Neural cell (in vitro differentiated cells): Measurements from ENCODE around the gene AOAH. TPM values are rescaled to one million over a fixed set of nuclear protein-coding genes. Genes with fewer than 3 reads are reported as not detected.
"Not testable (repeated sequence)": the region's sequence is repeated elsewhere in the genome, so short reads cannot be mapped to it uniquely, and the experiment has no call there.

Experiments
- H2AFZ ChIP-seq: fragments of 200-600, 300-800 bp; sonication (generic), shearing (Covaris generic); 2 replicates; pipeline ENCODE4 v1.6.0; 2014; ENCODE audit warnings: low read depth, mild to moderate bottlenecking, antibody characterized with exemption, low read length, moderate library complexity
- H3F3A ChIP-seq: fragments of 200-600 bp; shearing (Covaris generic); 2 replicates; pipeline ENCODE4 v1.6.1; 2016; ENCODE audit warnings: mild to moderate bottlenecking, moderate library complexity, mixed read lengths, antibody characterized with exemption, low read length; ENCODE audit not compliant: insufficient read depth, poor library complexity, severe bottlenecking
- H3K27ac ChIP-seq: fragments of 200-600, 300-800 bp; sonication (generic), shearing (Covaris generic); 2 replicates; pipeline ENCODE4 v1.5.1; 2014; ENCODE audit warnings: mild to moderate bottlenecking, low read length, moderate library complexity
- H3K27me3 ChIP-seq: fragments of 300-800, 200-600 bp; sonication (generic), shearing (Covaris generic); 2 replicates; pipeline ENCODE4 v1.6.0; 2014; ENCODE audit warnings: mild to moderate bottlenecking, low read depth, low read length, moderate library complexity; ENCODE audit not compliant: insufficient read depth
- H3K36me3 ChIP-seq: fragments of 300-800, 200-600 bp; sonication (generic), shearing (Covaris generic); 2 replicates; pipeline ENCODE4 v1.5.1; 2014; ENCODE audit warnings: mild to moderate bottlenecking, antibody characterized with exemption, low read length, moderate library complexity; ENCODE audit not compliant: insufficient read depth
- H3K4me2 ChIP-seq: fragments of 300-800, 200-600 bp; sonication (generic), shearing (Covaris generic); 2 replicates; pipeline ENCODE4 v1.6.0; 2014; ENCODE audit warnings: mild to moderate bottlenecking, low read length
- H3K4me3 ChIP-seq: fragments of 300-800, 200-600 bp; sonication (generic), shearing (Covaris generic); 2 replicates; pipeline ENCODE4 v1.5.1; 2014; ENCODE audit warnings: mild to moderate bottlenecking, low read length, moderate library complexity
- H3K79me2 ChIP-seq: fragments of 200-600 bp; shearing (Covaris generic); replicated peaks from 2 replicates; pipeline ENCODE4 v1.6.0; 2014; ENCODE audit warnings: mild to moderate bottlenecking, low read length, moderate library complexity; ENCODE audit not compliant: insufficient read depth
- H3K9ac ChIP-seq: fragments of 300-800, 200-600 bp; sonication (generic), shearing (Covaris generic); 2 replicates; pipeline ENCODE4 v1.6.1; 2016; ENCODE audit warnings: mild to moderate bottlenecking, low read length, mixed read lengths
- H3K9me2 ChIP-seq: fragments of 200-600 bp; shearing (Covaris generic); 2 replicates; pipeline ENCODE4 v1.6.1; 2016; ENCODE audit warnings: mild to moderate bottlenecking, low read length, mixed read lengths; ENCODE audit not compliant: insufficient read depth
- H3K9me3 ChIP-seq: fragments of 200-600, 300-800 bp; sonication (generic), shearing (Covaris generic); 2 replicates; pipeline ENCODE4 v1.6.1; 2016; ENCODE audit warnings: mild to moderate bottlenecking, mixed run types, low read length, moderate library complexity, mixed read lengths
- H4K20me1 ChIP-seq: fragments of 200-600 bp; shearing (Covaris generic); 2 replicates; pipeline ENCODE4 v1.6.1; 2016; ENCODE audit warnings: mild to moderate bottlenecking, mixed run types; ENCODE audit not compliant: insufficient read depth
- EP300 ChIP-seq: fragments of 450-650 bp; conservative IDR thresholded peaks from 2 replicates; pipeline ENCODE4 v1.6.1; 2014; ENCODE audit warnings: antibody characterized with exemption, mild to moderate bottlenecking, moderate library complexity; ENCODE audit not compliant: poor library complexity, severe bottlenecking
- EZH2 ChIP-seq: fragments of 200-600, 300-800 bp; shearing (Covaris generic), sonication (generic); IDR thresholded peaks from 2 replicates; pipeline ENCODE4 v1.6.1; 2014; ENCODE audit warnings: antibody characterized with exemption, low read length, borderline replicate concordance, mild to moderate bottlenecking; ENCODE audit not compliant: insufficient read depth, poor library complexity, severe bottlenecking
- MXI1 ChIP-seq: fragments of 450-650 bp; conservative IDR thresholded peaks from 2 replicates; pipeline ENCODE4 v1.6.1; 2014; ENCODE audit warnings: antibody characterized with exemption, mild to moderate bottlenecking; ENCODE audit not compliant: poor library complexity, severe bottlenecking
- POLR2AphosphoS5 ChIP-seq: IDR thresholded peaks from 2 replicates; pipeline ENCODE4 v1.6.1; 2012
- RAD21 ChIP-seq: fragments of 450-650 bp; conservative IDR thresholded peaks from 2 replicates; pipeline ENCODE4 v1.6.1; 2014; ENCODE audit warnings: antibody characterized with exemption, mild to moderate bottlenecking, moderate library complexity
- SMC3 ChIP-seq: fragments of 450-650 bp; conservative IDR thresholded peaks from 2 replicates; pipeline ENCODE4 v1.6.1; 2014; ENCODE audit warnings: antibody characterized with exemption, mild to moderate bottlenecking, moderate library complexity; ENCODE audit not compliant: poor library complexity
- TAF1 ChIP-seq: IDR thresholded peaks from 2 replicates; pipeline ENCODE4 v1.6.1; 2012; ENCODE audit warnings: low read depth
- polyA plus RNA-seq: library from polyadenylated mRNA; depleted of rRNA; stranded (reverse); fragments of >200 nt; gene quantifications from 2 replicates; pipeline ENCODE4 v1.2.3, GENCODE V29; 2014
- TF ChIP-seq, protein P1 (sequence below): fragments of 450-650 bp; IDR thresholded peaks from 2 replicates; pipeline ENCODE4 v1.5.1; 2014; ENCODE audit warnings: antibody characterized with exemption, mild to moderate bottlenecking, moderate library complexity; ENCODE audit not compliant: poor library complexity, severe bottlenecking
- TF ChIP-seq, protein P2 (sequence below): IDR thresholded peaks from 2 replicates; pipeline ENCODE4 v1.6.1; 2012; ENCODE audit warnings: borderline replicate concordance

The AOAH gene
- polyA plus RNA-seq, 1 donor from 2014 or later, result 4.3 TPM

DNA sequence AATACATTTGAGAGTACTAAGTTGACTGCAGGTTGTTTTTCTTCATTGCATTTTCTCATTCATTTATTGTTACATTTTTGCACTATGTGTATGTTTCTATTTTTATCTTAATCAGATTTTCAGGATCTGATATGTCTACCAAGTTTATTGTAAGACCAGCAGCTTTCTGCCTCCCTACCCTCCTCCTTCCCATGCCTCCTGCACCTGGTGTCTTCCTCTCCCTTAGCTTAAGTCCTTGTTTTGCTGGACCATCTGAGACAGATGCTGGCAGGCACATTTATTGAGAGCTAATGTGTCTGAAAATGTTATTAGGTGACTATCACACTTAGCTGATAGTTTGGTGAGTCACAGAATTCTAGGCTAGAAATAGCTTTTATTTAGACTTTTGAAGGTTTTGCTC, 255.1 kb downstream of the AOAH start:
- TF ChIP-seq TAF1 (no peak), EP300 (no peak), POLR2AphosphoS5 (no peak), MXI1 (no peak), EZH2 (no peak), SMC3 (no peak), RAD21 (no peak)
- TF ChIP-seq, protein P1, sequence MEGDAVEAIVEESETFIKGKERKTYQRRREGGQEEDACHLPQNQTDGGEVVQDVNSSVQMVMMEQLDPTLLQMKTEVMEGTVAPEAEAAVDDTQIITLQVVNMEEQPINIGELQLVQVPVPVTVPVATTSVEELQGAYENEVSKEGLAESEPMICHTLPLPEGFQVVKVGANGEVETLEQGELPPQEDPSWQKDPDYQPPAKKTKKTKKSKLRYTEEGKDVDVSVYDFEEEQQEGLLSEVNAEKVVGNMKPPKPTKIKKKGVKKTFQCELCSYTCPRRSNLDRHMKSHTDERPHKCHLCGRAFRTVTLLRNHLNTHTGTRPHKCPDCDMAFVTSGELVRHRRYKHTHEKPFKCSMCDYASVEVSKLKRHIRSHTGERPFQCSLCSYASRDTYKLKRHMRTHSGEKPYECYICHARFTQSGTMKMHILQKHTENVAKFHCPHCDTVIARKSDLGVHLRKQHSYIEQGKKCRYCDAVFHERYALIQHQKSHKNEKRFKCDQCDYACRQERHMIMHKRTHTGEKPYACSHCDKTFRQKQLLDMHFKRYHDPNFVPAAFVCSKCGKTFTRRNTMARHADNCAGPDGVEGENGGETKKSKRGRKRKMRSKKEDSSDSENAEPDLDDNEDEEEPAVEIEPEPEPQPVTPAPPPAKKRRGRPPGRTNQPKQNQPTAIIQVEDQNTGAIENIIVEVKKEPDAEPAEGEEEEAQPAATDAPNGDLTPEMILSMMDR, result no peak
- TF ChIP-seq, protein P2, sequence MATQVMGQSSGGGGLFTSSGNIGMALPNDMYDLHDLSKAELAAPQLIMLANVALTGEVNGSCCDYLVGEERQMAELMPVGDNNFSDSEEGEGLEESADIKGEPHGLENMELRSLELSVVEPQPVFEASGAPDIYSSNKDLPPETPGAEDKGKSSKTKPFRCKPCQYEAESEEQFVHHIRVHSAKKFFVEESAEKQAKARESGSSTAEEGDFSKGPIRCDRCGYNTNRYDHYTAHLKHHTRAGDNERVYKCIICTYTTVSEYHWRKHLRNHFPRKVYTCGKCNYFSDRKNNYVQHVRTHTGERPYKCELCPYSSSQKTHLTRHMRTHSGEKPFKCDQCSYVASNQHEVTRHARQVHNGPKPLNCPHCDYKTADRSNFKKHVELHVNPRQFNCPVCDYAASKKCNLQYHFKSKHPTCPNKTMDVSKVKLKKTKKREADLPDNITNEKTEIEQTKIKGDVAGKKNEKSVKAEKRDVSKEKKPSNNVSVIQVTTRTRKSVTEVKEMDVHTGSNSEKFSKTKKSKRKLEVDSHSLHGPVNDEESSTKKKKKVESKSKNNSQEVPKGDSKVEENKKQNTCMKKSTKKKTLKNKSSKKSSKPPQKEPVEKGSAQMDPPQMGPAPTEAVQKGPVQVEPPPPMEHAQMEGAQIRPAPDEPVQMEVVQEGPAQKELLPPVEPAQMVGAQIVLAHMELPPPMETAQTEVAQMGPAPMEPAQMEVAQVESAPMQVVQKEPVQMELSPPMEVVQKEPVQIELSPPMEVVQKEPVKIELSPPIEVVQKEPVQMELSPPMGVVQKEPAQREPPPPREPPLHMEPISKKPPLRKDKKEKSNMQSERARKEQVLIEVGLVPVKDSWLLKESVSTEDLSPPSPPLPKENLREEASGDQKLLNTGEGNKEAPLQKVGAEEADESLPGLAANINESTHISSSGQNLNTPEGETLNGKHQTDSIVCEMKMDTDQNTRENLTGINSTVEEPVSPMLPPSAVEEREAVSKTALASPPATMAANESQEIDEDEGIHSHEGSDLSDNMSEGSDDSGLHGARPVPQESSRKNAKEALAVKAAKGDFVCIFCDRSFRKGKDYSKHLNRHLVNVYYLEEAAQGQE, result no peak
- no peak overlapping the region for H3K4me2 ChIP-seq
- no peak overlapping the region for H2AFZ ChIP-seq
- no peaks in the 10 kb centered on the region for H3K9me3 ChIP-seq
- no peak overlapping the region for H3K9ac ChIP-seq
- no peak overlapping the region for H3K4me3 ChIP-seq
- H3K79me2 ChIP-seq, result no peaks in the 10 kb centered on the region
- H4K20me1 ChIP-seq, result no peaks in the 10 kb centered on the region
- H3K27me3 ChIP-seq, result no peaks in the 10 kb centered on the region
- H3F3A ChIP-seq, result no peaks in the 10 kb centered on the region
- no peak overlapping the region for H3K27ac ChIP-seq
- H3K36me3 ChIP-seq, result no peaks in the 10 kb centered on the region
- H3K9me2 ChIP-seq, result no peaks in the 10 kb centered on the region

DNA sequence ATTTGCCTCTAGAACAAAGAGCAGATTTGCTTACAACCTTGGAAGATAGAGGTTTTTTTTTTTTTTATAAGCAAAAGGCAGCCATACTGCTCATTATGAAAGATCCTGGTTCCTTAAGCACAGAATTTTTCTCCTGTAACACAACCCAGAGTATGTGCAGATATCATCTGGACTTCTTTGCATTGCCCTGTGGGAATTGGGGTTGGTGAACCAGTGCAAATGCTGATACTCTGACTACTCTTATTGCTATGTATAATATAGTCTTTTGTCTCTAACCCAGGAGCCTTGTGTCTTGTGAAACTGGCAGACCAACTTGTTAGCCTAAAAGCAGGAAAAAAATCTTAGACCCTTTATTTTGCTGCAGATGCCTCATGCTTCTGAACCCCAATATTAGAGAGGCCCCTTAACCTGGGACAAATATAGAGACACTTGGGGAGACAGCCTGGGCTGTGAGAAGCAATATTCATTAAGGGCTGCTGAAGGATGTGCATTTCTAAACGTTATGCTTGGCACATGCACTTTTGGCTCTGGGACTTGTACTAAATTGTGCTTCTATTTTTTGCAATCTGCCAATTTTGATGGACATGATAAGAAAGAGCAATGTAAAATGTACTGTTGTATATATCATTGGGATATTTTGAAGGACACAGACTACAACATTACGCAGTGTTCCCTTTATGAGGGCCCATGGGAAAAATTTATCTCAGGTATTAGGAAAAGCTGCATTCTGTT, 255.8 kb downstream of the AOAH start:
- Histone ChIP-seq H3K79me2 (no peaks in the 10 kb centered on the region), H3K9me3 (no peaks in the 10 kb centered on the region), H3K4me2 (no peak overlapping the region), H3F3A (no peaks in the 10 kb centered on the region), H3K36me3 (no peaks in the 10 kb centered on the region), H3K27me3 (no peaks in the 10 kb centered on the region), H3K9me2 (no peaks in the 10 kb centered on the region), H3K4me3 (no peak overlapping the region), H3K9ac (no peak overlapping the region), H2AFZ (no peak overlapping the region), H4K20me1 (no peaks in the 10 kb centered on the region), H3K27ac (no peak overlapping the region)
- TF ChIP-seq RAD21, result no peak
- TF ChIP-seq, protein P1, result no peak
- TF ChIP-seq EP300, result no peak
- TF ChIP-seq, protein P2, result no peak
- TF ChIP-seq TAF1, result no peak
- TF ChIP-seq EZH2, result no peak
- no peak for TF ChIP-seq SMC3
- no peak for TF ChIP-seq MXI1
- TF ChIP-seq POLR2AphosphoS5, result no peak

DNA sequence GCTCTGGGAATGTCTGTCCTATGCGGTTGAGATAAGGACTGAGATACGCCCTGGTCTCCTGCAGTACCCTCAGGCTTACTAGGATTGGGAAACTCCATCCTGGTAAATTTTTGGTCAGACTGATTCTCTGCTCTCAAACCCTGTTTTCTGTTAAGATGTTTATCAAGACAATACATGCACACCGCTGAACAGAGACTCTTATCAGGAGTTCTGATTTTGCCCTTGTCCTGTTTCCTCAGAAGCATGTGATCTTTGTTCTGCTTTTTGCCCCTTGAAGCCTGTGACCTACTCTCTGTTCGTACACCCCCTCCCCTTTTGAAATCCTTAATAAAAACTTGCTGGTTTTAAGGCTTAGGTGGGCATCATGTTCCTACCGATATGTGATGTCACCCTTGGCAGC, 258.3 kb downstream of the AOAH start:
- not testable (repeated sequence) for H3K36me3 ChIP-seq, H3K9ac ChIP-seq, H4K20me1 ChIP-seq, H2AFZ ChIP-seq, H3K27me3 ChIP-seq, H3K79me2 ChIP-seq, H3K9me3 ChIP-seq, H3K9me2 ChIP-seq, H3K4me3 ChIP-seq, H3F3A ChIP-seq, H3K4me2 ChIP-seq, H3K27ac ChIP-seq
